Gastrocnemius medialis (tissue), 4 donors: ENCODE measurements around the gene SLC2A3.
"Not testable (repeated sequence)": the region's sequence is repeated elsewhere in the genome, so short reads cannot be mapped to it uniquely, and the experiment has no call there.

Experiments used
- CTCF ChIP-seq, 5 experiments: fragments of 450-650 bp in 3 of 5; fragments of 200-600 bp in 2 of 5; sonication (generic) in 2 of 5; IDR thresholded peaks in 4 of 5; conservative IDR thresholded peaks in 1 of 5; 1 replicate in 4 of 5; 2 replicates in 1 of 5; pipeline ENCODE4 v1.5.1; 2016 to 2019; ENCODE audit warnings: antibody characterized with exemption in 5 of 5, mild to moderate bottlenecking in 3 of 5, moderate library complexity in 3 of 5
- POLR2A ChIP-seq, 2 donors: fragments of 450-650 bp; IDR thresholded peaks; one replicate each; pipeline ENCODE4 v1.6.1; 2017; ENCODE audit warnings: antibody characterized with exemption in 2 of 2, mild to moderate bottlenecking in 2 of 2, moderate library complexity in 2 of 2

DNA sequence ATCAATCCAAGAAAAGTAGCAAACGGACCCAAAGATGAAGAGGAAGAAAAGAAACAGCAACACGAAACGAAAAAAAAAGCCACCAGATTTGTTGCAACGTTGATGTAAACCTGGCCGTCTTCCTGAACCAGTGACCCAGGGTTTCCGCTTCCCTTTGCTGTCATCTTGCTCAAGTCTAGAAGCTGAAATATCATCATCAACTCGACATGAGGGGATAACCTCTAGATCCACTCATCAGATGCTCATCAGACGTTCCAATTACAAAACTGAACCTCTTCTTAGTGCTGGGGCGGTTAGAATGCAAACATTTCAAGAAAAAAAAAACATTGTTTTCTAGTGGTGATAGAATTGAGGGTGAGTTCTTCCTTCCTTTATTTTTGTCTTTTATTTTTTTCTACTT lies 36.3 kb upstream of the SLC2A3 start:
- TF ChIP-seq POLR2A (IDR thresholded peaks at IDR 0.05); CTCF (IDR thresholded peaks at IDR 0.05 in 4 of 5, conservative IDR thresholded peaks at IDR 0.05 in 1 of 5): not testable (repeated sequence)
